ENCODE measurements around the gene DNLZ.

DNLZ gene

DNA sequence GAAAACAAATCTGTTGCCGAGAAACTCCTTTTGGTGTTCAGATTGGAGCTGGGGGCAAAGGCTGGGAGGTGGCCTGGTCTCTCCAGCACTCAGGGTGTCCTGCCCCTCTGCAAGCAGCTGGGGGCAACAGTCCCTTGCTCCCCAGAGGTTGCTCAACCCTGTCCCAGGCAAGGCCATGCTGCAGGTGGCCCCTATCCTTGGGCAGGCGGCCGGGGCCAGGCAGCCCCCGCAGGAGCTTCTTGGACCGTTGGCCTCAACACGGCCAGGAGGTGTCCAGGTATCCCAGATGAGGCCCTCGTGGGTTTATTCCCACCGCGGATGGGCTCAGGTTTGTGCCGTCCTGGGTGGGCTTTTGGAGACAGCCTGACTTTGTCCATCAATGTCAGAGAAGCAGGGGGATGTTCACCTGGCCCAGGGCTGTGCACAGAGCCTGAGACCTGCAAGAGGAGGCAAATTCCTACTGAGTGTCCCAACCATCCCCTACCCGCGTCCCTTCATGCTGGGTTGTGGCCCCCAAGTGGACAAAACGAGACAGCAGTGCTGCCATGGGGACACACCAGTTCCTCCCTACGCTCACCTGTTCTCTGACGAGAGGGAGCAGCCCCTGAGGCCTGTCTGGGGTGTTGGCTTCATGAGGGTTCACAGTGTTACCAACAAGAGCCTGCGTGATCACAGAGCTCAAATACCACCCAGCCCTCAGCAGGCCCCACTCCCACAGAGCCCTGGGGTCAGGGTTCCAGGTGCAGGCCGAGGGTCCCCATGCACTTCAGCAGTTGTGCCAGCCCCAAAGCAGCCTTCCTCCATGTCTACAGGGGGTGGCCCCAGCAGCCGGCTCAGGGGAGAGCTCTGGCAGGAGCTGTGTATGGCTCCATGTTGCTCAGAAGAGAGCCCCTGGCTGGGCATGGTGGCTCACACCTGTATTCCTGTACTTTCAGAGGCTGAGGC lies 50.2 kb downstream of the DNLZ start:
- no peak for DNase-seq

DNA sequence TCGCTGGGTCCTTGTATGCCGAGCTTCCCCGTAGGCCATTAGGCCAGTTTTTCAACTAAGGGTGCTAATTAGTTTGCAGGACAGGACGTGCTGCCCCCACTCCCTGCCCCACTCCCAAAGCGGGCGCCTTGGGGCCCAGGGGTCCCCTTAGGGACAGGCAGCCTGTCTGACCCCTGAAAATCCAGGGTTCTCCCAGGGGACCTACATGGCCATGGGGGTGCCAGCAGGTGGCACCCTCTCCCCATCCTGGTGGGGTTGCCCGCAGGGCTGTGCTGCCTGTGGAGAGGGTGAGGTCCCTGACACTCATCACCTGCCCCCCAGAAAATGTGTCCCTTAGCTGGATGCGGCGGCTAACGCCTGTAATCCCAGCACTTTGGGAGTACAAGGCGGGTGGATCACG lies 51.1 kb downstream of the DNLZ start:
- peak; percentile 76 for DNase-seq

DNA sequence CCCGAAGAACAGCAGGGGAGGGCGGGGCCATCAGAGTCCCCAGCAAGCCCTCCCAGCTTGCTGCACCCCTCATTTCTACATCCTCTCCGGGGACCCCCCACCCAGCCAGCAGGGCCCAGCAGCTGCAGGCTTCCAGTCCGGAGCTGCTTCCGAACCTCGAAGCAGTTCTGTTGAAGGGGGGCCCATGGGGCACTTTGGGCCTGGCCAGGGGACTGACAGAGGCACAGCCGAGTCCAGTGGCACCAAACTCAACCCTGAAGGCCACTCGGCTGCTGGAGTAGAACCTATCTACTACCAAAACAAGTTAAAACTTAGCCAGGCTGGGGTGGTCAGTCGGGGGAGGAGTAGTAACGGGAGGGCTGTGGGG lies 51.6 kb downstream of the DNLZ start:
- no peak for DNase-seq

DNA sequence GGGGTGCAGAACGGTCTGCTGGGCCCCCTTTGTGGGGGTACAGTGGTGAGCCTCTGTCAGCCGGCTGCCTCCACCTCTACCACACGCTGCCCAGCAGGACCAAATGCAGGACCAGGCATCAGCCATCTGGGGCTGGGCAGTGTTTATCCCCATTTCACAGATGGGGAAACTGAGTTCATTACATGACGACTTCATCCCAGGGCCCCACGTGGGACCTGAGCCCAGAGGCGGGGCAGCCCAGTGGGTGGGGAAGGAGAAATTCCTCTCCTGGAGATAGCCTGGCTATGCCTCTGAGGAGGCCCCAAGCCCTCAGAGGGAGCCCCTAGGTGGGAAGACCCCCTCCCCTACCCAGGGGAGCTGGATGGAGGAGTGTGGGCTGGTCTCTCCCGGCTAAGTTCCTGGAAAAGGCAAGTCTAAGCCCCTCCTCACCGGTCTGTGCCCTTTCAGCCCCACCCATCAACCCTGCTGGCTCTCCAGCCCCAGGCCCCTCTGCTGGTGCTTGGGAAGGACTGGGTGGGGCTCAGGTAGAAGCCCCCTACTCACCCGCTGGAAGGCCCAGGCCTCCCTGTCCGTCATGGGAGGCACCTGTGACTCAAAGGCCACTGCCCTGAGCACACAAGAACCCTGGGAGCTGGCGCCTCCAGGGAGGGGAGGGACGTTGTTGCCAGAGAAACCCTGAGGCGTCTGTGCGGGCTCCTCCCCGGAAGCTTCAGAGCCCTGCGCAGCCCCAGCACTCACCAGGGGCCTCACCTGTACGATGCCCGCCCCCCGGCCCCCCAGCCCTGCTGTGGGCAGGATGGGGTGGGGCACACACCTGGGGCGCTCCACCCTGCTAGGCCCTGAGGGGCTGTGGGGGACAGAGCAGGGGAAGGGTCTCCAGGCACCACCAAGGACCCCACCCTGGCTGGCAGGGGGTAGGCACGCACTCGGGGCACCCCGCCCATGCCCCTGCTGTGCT lies 52.2 kb downstream of the DNLZ start:
- no peak for DNase-seq

DNA sequence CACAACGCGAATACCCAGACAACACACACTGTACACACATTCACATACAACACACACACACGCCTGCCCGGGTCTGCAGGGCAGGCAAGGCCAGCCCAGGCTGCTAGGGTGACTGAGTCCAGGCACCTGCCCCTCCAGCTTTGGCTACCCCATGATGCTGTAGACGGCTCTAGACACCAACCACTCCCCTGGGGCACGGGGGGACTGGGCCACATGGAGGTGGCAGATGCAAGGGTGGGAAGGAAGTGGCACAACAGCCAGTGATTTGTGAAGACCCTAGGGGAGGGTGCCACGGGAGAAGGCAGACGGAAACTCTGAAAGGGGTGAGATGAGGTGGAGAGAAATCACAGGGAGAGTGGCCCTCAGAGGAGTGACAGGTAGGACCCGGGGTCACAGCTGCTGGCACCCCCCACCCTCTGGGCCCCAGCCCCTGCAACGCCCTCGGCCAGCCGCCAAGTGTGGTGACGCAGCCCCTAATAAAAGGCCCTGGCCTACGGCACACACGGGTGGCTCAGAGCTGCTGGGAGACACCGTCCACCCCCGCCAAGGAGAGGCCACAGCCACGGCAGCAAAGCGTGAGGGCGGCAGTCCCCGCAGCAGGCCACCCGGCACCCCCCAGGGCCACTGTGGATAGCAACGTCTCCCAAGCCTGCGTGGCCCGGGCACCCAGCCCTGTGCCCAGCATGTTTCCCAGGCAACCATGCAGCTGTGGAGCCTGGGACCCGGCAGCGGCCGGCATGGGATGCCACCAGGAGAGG lies 53.1 kb downstream of the DNLZ start:
- no peak for DNase-seq

DNA sequence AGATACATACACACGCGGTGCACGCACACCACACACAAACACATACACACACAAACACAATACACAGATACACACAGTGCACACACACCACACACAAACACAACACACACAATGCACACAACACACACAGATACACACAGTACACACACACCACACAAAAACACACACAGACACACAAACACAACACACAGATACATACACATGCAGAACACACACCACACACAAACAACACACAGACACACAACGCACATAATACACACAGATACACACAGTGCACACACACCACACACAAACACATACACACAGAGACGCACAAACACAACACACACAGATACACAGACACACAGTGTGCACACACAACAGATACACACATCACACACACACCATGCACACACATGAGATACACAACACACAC lies 53.7 kb downstream of the DNLZ start:
- no peak for DNase-seq
